Stimulated activated CD8-positive, alpha-beta memory T cell treated with anti-CD3 and anti-CD28 coated beads, Interleukin-2, amount 100 ng/mL, for 48 hours (primary cell): ENCODE data around the gene AGPAT4.
"Not testable (repeated sequence)": the region's sequence is repeated elsewhere in the genome, so short reads cannot be mapped to it uniquely, and the experiment has no call there.

Experiments used
- DNase-seq, 2 donors: peaks; one replicate each; pipeline ENCODE4 v3.0.0-alpha.2; 2020; ENCODE audit warnings: low read depth in 2 of 2

AGPAT4 gene

GRCh38 chr6:161227004-161227960 lies 46.6 kb downstream of the AGPAT4 start:
- DNase-seq, result no peak

DNA sequence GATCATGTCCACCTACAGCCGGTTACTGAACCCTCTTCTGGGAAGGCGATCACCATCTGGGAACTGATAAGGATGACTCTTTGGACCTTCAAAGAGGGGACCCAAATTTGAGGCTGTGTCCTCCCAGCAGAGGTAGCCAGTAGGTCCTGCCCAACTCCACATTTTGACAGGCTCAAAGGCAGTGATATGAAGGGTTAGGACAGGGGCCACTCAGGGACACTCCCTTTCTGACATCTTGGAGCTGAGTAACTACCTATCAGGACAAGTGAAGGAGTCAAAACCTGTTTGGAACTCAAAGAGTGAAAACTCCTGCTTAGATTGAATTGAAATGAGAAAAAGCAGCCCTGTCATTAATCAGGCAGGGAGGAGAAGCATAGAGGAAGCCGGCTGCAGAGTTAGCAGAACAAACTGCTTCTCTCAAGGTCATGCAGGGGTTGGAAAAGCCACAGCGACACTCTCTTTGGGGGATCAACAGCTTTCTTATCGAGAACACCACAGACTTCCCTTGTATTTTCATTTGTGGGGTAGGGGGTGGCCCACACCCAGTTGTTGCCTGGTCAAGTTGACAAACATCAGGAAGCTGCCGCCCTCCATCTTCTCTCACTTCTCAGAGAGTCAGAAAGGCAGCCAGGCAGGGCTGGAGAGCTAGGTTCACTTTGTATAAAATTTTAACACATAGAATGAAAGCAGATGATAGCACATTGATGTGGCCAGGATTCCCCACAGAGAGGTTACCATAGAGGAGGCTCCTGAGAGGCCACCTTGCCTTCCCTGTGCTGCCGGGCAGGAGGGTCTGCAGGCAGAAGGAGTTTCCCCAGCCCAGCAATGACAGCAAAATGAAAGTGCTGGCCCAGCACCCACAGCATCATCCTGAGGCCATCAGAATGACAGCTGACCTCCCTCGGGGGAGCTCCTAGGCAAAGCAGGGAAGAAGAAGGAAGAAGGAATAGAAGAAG lies 47.6 kb downstream of the AGPAT4 start:
- DNase-seq, result peak in 1 of 2 donors; percentile 9

GRCh38 chr6:161225681-161226008 lies 48.2 kb downstream of the AGPAT4 start:
- no peak for DNase-seq

DNA sequence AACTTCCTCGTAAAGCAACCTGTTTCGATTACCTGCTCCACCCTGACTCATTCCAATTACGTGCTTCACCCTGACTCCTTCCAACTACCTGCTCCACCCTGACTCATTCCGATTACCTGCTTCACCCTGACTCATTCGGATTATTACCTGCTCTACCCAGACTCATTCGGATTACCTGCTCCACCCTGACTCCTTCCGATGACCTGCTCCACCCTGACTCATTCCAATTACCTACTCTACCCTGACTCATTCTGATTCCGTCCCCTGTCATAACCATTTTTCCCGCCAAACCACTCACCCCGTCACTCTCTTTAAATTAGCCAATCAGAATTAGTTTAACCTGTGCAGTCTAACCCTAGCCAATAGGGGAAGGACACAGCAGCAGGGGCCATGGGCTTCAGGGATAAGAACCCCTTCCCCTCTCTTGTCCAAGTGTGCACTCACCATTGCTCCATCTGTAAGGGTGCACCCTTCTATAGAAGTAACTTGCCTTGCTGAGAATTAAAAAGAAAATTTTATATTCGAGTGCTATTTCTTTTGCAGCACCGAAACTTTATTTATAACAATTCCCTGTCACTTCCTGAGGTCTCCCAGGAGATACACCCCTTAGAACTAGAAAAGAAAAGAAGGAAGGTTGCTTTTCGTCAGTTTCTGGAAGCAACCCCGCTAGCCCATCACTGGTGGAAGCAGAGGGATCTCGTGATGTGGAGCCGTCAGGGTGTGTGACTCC lies 48.7 kb downstream of the AGPAT4 start:
- not testable (repeated sequence) for DNase-seq

GRCh38 chr6:161223646-161224045 lies 50.2 kb downstream of the AGPAT4 start:
- no peak for DNase-seq

- no peak for DNase-seq
Observed at GRCh38 chr6:161222706-161223234, 51.1 kb downstream of the AGPAT4 start.

GRCh38 chr6:161220346-161220745 lies 53.5 kb downstream of the AGPAT4 start:
- DNase-seq, result no peak

DNA sequence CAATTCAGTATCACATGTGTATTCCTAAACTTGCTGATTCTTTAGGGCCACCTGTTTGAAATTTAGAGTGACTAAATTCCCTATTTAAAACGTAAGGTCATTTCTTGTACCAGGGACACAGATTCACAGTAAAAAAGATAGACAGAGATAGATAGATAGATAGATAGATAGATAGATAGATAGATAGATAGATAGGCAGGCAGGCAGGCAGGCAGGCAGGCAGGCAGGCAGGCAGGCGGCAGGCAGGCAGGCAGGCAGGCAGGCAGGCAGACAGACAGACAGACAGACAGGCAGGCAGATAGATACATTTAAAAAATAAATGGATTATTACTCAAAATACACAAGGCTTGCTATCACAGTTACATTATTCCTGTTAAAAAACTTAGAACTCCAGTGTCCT lies 54.2 kb downstream of the AGPAT4 start:
- no peak for DNase-seq

- no peak for DNase-seq
Observed at GRCh38 chr6:161218222-161218621, 55.6 kb downstream of the AGPAT4 start.

GRCh38 chr6:161217628-161218027 lies 56.2 kb downstream of the AGPAT4 start:
- DNase-seq, result no peak

GRCh38 chr6:161216616-161217205 lies 57.1 kb downstream of the AGPAT4 start:
- no peak for DNase-seq

DNA sequence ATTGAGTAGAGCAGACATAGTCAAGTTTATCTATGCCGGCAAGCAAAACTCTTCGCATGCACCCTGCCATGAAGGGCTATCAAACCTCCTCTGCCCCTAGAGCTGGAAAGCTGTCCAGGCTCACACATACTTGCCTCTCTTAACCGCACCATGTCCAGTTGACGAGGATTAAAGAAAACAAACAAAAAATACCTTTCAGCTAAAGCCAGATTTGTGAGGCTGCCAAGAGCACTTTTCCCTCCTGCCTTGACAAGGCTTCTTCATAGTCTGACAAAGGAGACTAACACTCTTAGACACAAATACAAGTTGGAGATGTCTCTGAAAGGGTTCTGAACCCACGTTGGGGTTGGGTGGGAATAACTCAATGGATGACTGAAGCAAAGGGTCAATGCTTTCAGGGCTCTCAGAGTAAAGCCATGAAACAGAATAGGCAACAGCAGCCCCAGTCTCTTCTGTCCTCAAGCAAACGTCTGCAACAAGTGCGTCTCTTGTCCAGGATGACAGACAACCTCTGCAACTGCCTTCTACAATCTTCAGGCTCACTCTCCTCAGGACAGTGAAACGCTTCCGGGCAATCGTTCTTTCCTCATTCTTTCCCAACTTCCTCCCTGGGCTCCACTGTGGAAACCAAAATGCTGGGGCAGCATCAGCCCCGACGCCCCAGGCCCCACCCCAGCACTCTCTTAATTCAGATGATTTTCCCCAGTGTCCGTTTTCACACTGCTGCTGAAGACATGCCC lies 57.8 kb downstream of the AGPAT4 start:
- no peak for DNase-seq

DNA sequence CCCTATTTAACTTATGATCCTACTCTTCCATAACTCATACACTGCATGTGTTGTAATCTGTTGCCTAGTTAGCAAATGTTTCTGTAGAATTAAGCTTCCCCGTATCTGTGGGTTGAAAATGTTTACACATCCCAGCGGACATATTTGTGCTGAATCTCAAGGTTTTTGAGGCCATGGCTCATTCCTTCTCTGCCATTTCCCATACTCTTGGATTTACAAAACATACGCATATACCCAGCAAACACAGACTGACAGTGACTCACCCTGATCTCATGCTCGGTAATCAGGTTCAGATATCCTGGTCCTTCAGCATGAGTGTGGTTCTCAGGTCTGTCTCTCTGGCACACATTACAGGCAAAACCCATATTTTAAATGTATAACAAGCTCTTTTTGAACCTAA lies 58.7 kb downstream of the AGPAT4 start:
- DNase-seq, result no peak

GRCh38 chr6:161214722-161215121 lies 59.1 kb downstream of the AGPAT4 start:
- no peak for DNase-seq

- no peak for DNase-seq
Observed at GRCh38 chr6:161212902-161213301, 61.0 kb downstream of the AGPAT4 start.

- DNase-seq, result no peak
Observed at GRCh38 chr6:161211380-161212035, 62.4 kb downstream of the AGPAT4 start.

DNA sequence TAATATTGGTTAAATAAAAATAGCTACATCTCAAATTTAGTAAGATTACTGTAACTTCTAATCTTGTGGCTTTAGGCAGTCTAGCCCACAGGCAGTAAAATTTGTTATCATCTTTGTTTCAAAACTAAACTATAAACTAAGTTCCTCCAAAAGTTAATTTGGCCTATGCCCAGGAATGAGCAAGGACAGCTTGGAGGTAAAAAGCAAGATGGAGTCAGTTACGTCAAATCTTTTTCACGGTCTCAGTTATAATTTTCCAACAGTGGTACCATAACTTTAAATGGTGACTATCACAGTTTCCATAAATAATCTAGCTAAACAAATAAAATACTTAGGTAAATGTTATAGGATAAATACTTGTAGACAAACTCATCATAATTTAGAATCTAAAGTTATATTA lies 63.0 kb downstream of the AGPAT4 start:
- no peak for DNase-seq

DNA sequence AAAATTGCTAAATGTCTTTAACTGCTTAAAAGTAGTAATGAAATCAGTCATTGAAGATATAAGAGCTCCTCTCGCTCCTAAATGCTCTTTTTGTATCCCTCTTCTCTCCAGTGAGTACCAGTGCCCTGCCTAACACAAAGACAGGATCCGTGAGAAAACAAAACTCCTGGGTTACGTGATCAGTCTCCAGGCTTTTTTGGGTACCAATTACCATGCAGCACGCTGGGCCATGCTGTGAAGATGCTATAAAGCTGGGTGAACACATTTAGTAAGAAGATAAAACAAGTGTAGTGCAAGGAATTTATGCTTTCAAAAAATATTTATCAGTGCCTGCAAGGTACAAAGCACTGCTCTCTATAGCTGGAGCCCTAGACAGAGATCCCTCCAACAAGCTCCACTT lies 66.7 kb downstream of the AGPAT4 start:
- DNase-seq, result no peak

- no peak for DNase-seq
Observed at GRCh38 chr6:161204866-161205557, 68.8 kb downstream of the AGPAT4 start.
